ENCODE data around the gene GORAB.

DNA sequence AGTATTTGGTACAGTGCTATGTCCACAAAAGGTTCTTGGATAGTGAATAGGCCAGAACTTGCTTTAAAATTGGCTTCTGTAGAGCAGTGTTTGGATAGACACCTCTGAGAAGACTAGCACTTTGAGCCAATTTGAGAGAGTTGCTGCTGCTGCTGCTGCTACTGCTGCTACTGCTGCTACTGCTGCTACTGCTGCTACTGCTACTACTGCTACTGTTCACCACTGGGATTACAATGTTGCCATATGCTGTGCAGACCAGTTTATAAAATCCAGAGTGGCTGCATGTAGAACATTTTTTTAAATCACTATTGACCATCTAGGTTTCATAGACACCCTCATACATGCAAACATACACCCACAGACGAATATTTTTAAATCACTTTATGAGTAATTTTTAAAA, 15.3 kb downstream of the GORAB start:
- no peak for TF ChIP-seq GATA4 (IDR thresholded peaks at IDR 0.05; ENCODE audit: borderline replicate concordance, low read depth)
- no peak for TF ChIP-seq POLR2A (IDR thresholded peaks at IDR 0.05; ENCODE audit: insufficient read depth in 1 of 2, low read depth in 2 of 2, low read length in 2 of 2)
- no peak for TF ChIP-seq SP2 (CRISPR knock-in tag; IDR thresholded peaks at IDR 0.05)
- TF ChIP-seq, protein P1, sequence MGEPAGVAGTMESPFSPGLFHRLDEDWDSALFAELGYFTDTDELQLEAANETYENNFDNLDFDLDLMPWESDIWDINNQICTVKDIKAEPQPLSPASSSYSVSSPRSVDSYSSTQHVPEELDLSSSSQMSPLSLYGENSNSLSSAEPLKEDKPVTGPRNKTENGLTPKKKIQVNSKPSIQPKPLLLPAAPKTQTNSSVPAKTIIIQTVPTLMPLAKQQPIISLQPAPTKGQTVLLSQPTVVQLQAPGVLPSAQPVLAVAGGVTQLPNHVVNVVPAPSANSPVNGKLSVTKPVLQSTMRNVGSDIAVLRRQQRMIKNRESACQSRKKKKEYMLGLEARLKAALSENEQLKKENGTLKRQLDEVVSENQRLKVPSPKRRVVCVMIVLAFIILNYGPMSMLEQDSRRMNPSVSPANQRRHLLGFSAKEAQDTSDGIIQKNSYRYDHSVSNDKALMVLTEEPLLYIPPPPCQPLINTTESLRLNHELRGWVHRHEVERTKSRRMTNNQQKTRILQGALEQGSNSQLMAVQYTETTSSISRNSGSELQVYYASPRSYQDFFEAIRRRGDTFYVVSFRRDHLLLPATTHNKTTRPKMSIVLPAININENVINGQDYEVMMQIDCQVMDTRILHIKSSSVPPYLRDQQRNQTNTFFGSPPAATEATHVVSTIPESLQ (CRISPR knock-in tag; conservative IDR thresholded peaks at IDR 0.05) = no peak
- no peak for TF ChIP-seq ZNF562 (CRISPR knock-in tag; IDR thresholded peaks at IDR 0.05; ENCODE audit: borderline replicate concordance)
- no peak for TF ChIP-seq EZH2 (conservative IDR thresholded peaks at IDR 0.05; ENCODE audit: low read depth, low read length)
- TF ChIP-seq, protein P2, sequence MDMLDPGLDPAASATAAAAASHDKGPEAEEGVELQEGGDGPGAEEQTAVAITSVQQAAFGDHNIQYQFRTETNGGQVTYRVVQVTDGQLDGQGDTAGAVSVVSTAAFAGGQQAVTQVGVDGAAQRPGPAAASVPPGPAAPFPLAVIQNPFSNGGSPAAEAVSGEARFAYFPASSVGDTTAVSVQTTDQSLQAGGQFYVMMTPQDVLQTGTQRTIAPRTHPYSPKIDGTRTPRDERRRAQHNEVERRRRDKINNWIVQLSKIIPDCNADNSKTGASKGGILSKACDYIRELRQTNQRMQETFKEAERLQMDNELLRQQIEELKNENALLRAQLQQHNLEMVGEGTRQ (IDR thresholded peaks at IDR 0.05; ENCODE audit: low read depth, low read length) = no peak
- TF ChIP-seq, protein P2 (CRISPR knock-in tag; IDR thresholded peaks at IDR 0.05; ENCODE audit: borderline replicate concordance) = no peak

All from HepG2 (cell line).